K562 (cell line): ENCODE measurements around the gene USP19. TPM values are rescaled to one million over a fixed set of nuclear protein-coding genes. Genes with fewer than 3 reads are reported as not detected.

Experiments
- ATAC-seq: fragments of 200-7000 bp; cut with Tn5 transposase; 3 replicates; pipeline ENCODE4 v1.9.1; 2020; ENCODE audit warnings: moderate library complexity
- BruUV-seq: library from RNA; stranded (reverse); fragments of 400-500 nt; replicated peaks from 2 replicates; lab custom pipeline; 2021; lab: Mats Ljungman, UMichigan
- CTCF ChIA-PET: fragments of 300-600 bp; formaldehyde crosslinking; extraction: SDS; loops from one replicate; lab custom pipeline; 2021; ENCODE audit warnings: low intra/inter-chr PET ratio; lab: Yijun Ruan, JAX
- POLR2A ChIA-PET: fragments of 300-600, 350-650 bp; sonication (Branson Sonifier 250); formaldehyde crosslinking; extraction: SDS; loops from one replicate; lab custom pipeline; 2021; ENCODE audit warnings: antibody characterized with exemption, inconsistent platforms; lab: Yijun Ruan, JAX
- DNase-seq, 4 experiments: peaks; one replicate each; pipeline versions ENCODE4 v3.0.0 to v3.0.0-alpha.2; 2011 to 2018; ENCODE audit warnings: low spot score in 3 of 4, mixed read lengths in 3 of 4; ENCODE audit errors: extremely low read depth in 1 of 4
- FAIRE-seq: peaks from 2 replicates; lab custom pipeline; 2011; peaks lifted over from hg19 to GRCh38; lab: Jason Lieb, UNC
- H2AFZ ChIP-seq: 2 replicates; pipeline ENCODE4 v1.6.0; 2011; ENCODE audit warnings: low read depth, low read length, control low read depth, inconsistent platforms
- H3K27ac ChIP-seq: fragments of 200-600 bp; 3 replicates; pipeline ENCODE4 v1.8.0; 2011; ENCODE audit warnings: low read depth, mild to moderate bottlenecking, control low read depth, inconsistent platforms, low read length, moderate library complexity, mixed read lengths; ENCODE audit errors: extremely low read depth
- H3K27me3 ChIP-seq, 2 experiments: fragments of 300-600 bp in 1 of 2; 2 replicates in 1 of 2; 3 replicates in 1 of 2; pipeline versions ENCODE4 v1.6.0 to v1.8.0; 2011; ENCODE audit warnings: inconsistent platforms in 2 of 2, low read length in 2 of 2, mild to moderate bottlenecking in 1 of 2, mixed read lengths in 1 of 2, moderate library complexity in 1 of 2; ENCODE audit not compliant: control insufficient read depth in 2 of 2, insufficient read depth in 2 of 2
- H3K36me3 ChIP-seq: fragments of 300-600 bp; 3 replicates; pipeline ENCODE4 v1.8.0; 2011; ENCODE audit warnings: mild to moderate bottlenecking, low read length, inconsistent platforms; ENCODE audit not compliant: control insufficient read depth, insufficient read depth
- H3K4me1 ChIP-seq, 2 experiments: fragments of 200-600 bp in 1 of 2; replicated peaks in 1 of 2; 2 replicates in 1 of 2; 3 replicates in 1 of 2; pipeline versions ENCODE4 v1.5.1 to v1.8.0; 2011; ENCODE audit warnings: inconsistent platforms in 2 of 2, low read length in 2 of 2, mild to moderate bottlenecking in 1 of 2, mixed read lengths in 1 of 2, moderate library complexity in 1 of 2; ENCODE audit not compliant: control insufficient read depth in 2 of 2, insufficient read depth in 2 of 2
- H3K4me2 ChIP-seq: 2 replicates; pipeline ENCODE4 v1.6.1; 2011; ENCODE audit warnings: low read length, control low read depth, inconsistent platforms, mixed read lengths; ENCODE audit not compliant: insufficient read depth
- H3K4me3 ChIP-seq: fragments of 200-600 bp; sonication (generic), shearing (Covaris generic); 2 replicates; pipeline ENCODE4 v1.5.1; 2016; ENCODE audit warnings: control low read depth, inconsistent platforms
- H3K79me2 ChIP-seq: fragments of 200-600 bp; 3 replicates; pipeline ENCODE4 v1.8.0; 2011; ENCODE audit warnings: low read length, inconsistent platforms; ENCODE audit not compliant: control insufficient read depth, insufficient read depth
- H3K9ac ChIP-seq, 2 experiments: 2 replicates each; pipeline versions ENCODE4 v1.6.0 to v1.6.1; 2011; ENCODE audit warnings: low read depth in 2 of 2, low read length in 2 of 2, control low read depth in 1 of 2, inconsistent platforms in 1 of 2, mild to moderate bottlenecking in 1 of 2, mixed read lengths in 1 of 2; ENCODE audit not compliant: insufficient read depth in 1 of 2
- H3K9me1 ChIP-seq: one replicate; pipeline ENCODE4 v1.6.0; 2011; ENCODE audit warnings: inconsistent platforms, mild to moderate bottlenecking, low read length, moderate library complexity; ENCODE audit not compliant: control insufficient read depth, insufficient read depth
- H3K9me3 ChIP-seq: replicated peaks from 2 replicates; pipeline ENCODE4 v1.5.1; 2011; ENCODE audit warnings: low read depth, low read length, inconsistent platforms; ENCODE audit not compliant: control insufficient read depth, insufficient read depth
- H4K20me1 ChIP-seq: replicated peaks from 2 replicates; pipeline ENCODE4 v1.6.1; 2011; ENCODE audit warnings: low read length, inconsistent platforms, mixed read lengths; ENCODE audit not compliant: control insufficient read depth, insufficient read depth
- BRD4 ChIP-seq: fragments of 200-600 bp; sonication (generic); IDR thresholded peaks from 2 replicates; pipeline ENCODE4 v1.6.1; 2017; ENCODE audit warnings: inconsistent platforms
- CREB5 ChIP-seq: fragments of 250-450 bp; sonication (Bioruptor Pico); IDR thresholded peaks from 2 replicates; pipeline ENCODE4 v1.5.0; 2020; ENCODE audit warnings: mild to moderate bottlenecking
- CXXC5 ChIP-seq: fragments of 250-450 bp; sonication (Bioruptor Pico); IDR thresholded peaks from 2 replicates; pipeline ENCODE4 v1.8.0; 2022; ENCODE audit warnings: inconsistent platforms, mild to moderate bottlenecking, moderate library complexity
- HMGN3 ChIP-seq: IDR thresholded peaks from 2 replicates; pipeline ENCODE4 v1.6.1; 2011; ENCODE audit warnings: borderline replicate concordance, low read depth, mild to moderate bottlenecking, mixed read lengths, low read length; ENCODE audit not compliant: insufficient read length; ENCODE audit errors: extremely low read depth
- KDM1A ChIP-seq, 2 experiments: fragments of 450-650 bp; IDR thresholded peaks; 2 replicates each; pipeline ENCODE4 v1.6.1; 2016; ENCODE audit warnings: mild to moderate bottlenecking in 2 of 2
- MYBL2 ChIP-seq, 2 experiments: fragments of 450-650 bp in 1 of 2; sonication (generic) in 1 of 2; formaldehyde crosslinking in 1 of 2; IDR thresholded peaks; 2 replicates each; pipeline versions ENCODE4 v1.6.1 to v1.8.1; 2017 to 2022; ENCODE audit warnings: borderline replicate concordance in 1 of 2, inconsistent platforms in 1 of 2, low read depth in 1 of 2, mild to moderate bottlenecking in 1 of 2, missing genetic modification reagents in 1 of 2, moderate library complexity in 1 of 2
- PCBP2 ChIP-seq: fragments of 200-400 bp; formaldehyde crosslinking; IDR thresholded peaks from 2 replicates; pipeline ENCODE4 v1.6.1; 2018; ENCODE audit warnings: low read length, low read depth, mild to moderate bottlenecking, moderate library complexity; ENCODE audit not compliant: poor library complexity, severe bottlenecking
- RCOR1 ChIP-seq, 2 experiments: IDR thresholded peaks; 2 replicates each; pipeline ENCODE4 v1.6.1; 2012; ENCODE audit warnings: low read depth in 2 of 2, low read length in 2 of 2, borderline replicate concordance in 1 of 2, improper control_type of control experiment in 1 of 2
- SMARCA5 ChIP-seq: fragments of 450-650 bp; IDR thresholded peaks from 2 replicates; pipeline ENCODE4 v1.6.1; 2016
- WGBS: fragments of 100-300 bp; shearing (Covaris generic); methylation state at CpG from one replicate; pipeline ENCODE4 v1.1.6; 2016; ENCODE audit warnings: low coverage, mixed read lengths; ENCODE audit not compliant: insufficient coverage; ENCODE audit errors: missing lambda C conversion rate; 5-methylcytosine and 5-hydroxymethylcytosine counted together
- in situ Hi-C: fragments of 300-500 bp; cut with MboI; formaldehyde crosslinking; loops from 4 replicates; pipeline ENCODE4 v1.15.0; 2018; ENCODE audit warnings: inconsistent platforms, mixed read lengths
- intact Hi-C: fragments of 100-400 bp; cut with micrococcal nuclease; formaldehyde crosslinking; loops from 2 replicates; pipeline ENCODE4 v1.14.2; 2022
- polyA plus RNA-seq, 8 experiments: library from polyadenylated mRNA; depleted of rRNA in 4 of 8; stranded (reverse) in 5 of 8; unstranded in 3 of 8; fragments of >200 nt; fragmentation: Nextera tagmentation in 2 of 8; fragmentation: Illumina TruSeq in 1 of 8; extraction: Ambion mirVana in 2 of 8; extraction: Trizol in 1 of 8; gene quantifications; 2 replicates each; pipeline versions ENCODE4 v1.2.1 to v1.2.3, GENCODE V29; 2011 to 2014; ENCODE audit warnings: inconsistent platforms in 1 of 8, missing spikeins in 1 of 8
- total RNA-seq, 7 experiments: library from RNA; depleted of rRNA in 6 of 7; stranded (reverse); fragments of >200 nt in 6 of 7; fragmentation: Illumina TruSeq in 2 of 7; extraction: Trizol in 2 of 7; gene quantifications; 2 replicates each; pipeline versions ENCODE4 v1.2.1 to v1.2.3, GENCODE V29; 2011 to 2021; ENCODE audit warnings: low replicate concordance in 1 of 7

USP19 gene
- total and polyA plus RNA-seq, 9 of the 15 experiments (the other 6 are each of a cell fraction or from before 2014, with no cell fraction given) = 0.24 to 65.9 (median 36.9) TPM

- in situ Hi-C loops = no loop called here
- peaks cover 20% of the 10 kb centered on the region for H3K79me2 ChIP-seq
- ATAC-seq = no peak; the same call in 2 of the 3 replicates
- BruUV-seq = no TSS peak
- H3K27ac ChIP-seq = peak overlapping the region; percentile 97
- no peaks in the 10 kb centered on the region for H3K9me1 ChIP-seq
- 80% methylated on average over 15 of the region's 17 CpGs for WGBS
- H2AFZ ChIP-seq = peak overlapping the region; percentile 69
- TF ChIP-seq HMGN3 (peak; percentile 0), CXXC5 (CRISPR knock-in tag) (no peak)
- TF ChIP-seq, all 486 proteins: peak for 1
- peak overlapping the region; percentile 86 to 95; a peak in 3 of 4 replicates for H3K9ac ChIP-seq
- FAIRE-seq (no peak), DNase-seq (no peak)
- intact Hi-C loops = no loop called here
- ChIA-PET CTCF (interaction anchor here (0.6 kb wide), 1 partner anchor 720 kb away, joined by 4 read pairs; no protein-coding TSS in a partner anchor), POLR2A (interaction anchor here (0.6 to 1.4 kb wide), 13 partner anchors 9 to 638 kb away, joined by 3 to 8 read pairs (median 3); partner anchors contain the start of genes LAMB2, QARS1 and QRICH1)
- no peaks in the 10 kb centered on the region for H3K9me3 ChIP-seq
- peak overlapping the region; percentile 100 for H3K4me2 ChIP-seq
- peak overlapping the region; percentile 87 for H3K4me3 ChIP-seq
- peaks cover 33% of the 10 kb centered on the region for H3K36me3 ChIP-seq
- peaks cover 9 to 43% of the 10 kb centered on the region in 2 experiments; a peak in 4 of 5 replicates for H3K4me1 ChIP-seq
- H3K27me3 ChIP-seq = no peaks in the 10 kb centered on the region
- H4K20me1 ChIP-seq = no peaks in the 10 kb centered on the region
These were observed 611 bp upstream of the USP19 start for GRCh38 chr3:49121132-49121736.

- Histone ChIP-seq H3K4me3 (peak overlapping the region; percentile 87), H3K27me3 (no peaks in the 10 kb centered on the region), H3K4me2 (peak overlapping the region; percentile 100), H4K20me1 (no peaks in the 10 kb centered on the region), H3K4me1 (peaks cover 9 to 41% of the 10 kb centered on the region in 2 experiments; a peak in 4 of 5 replicates), H3K9me3 (no peaks in the 10 kb centered on the region), H3K79me2 (peaks cover 20% of the 10 kb centered on the region), H3K36me3 (peaks cover 45% of the 10 kb centered on the region), H3K9ac (peak overlapping the region; percentile 95 to 98), H3K27ac (peak overlapping the region; percentile 97), H2AFZ (peak overlapping the region; percentile 84), H3K9me1 (no peaks in the 10 kb centered on the region)
- ATAC-seq (peak; percentile 38), DNase-seq (peak in 1 of 4 experiments; percentile 16), FAIRE-seq (peak; percentile 65)
- TF ChIP-seq CREB5 (CRISPR knock-in tag) (no peak), MYBL2 (IDR thresholded peaks at IDR 0.05; ENCODE audit: low read depth) (no peak), MYBL2 (CRISPR knock-in tag; IDR thresholded peaks at IDR 0.05; ENCODE audit: borderline replicate concordance) (no peak), BRD4 (peak; percentile 47; the same call in 1 of the 2 replicates), SMARCA5 (no peak), KDM1A (IDR thresholded peaks at IDR 0.05) (no peak), PCBP2 (no peak), RCOR1 (IDR thresholded peaks at IDR 0.05; ENCODE audit: borderline replicate concordance in 1 of 2, low read depth in 2 of 2, low read length in 2 of 2) (no peak)
- WGBS = 0% methylated on average over 4 of the region's 9 CpGs
- ChIA-PET CTCF (no interaction called here), POLR2A (interaction anchor here (0.6 to 1.4 kb wide), 5 partner anchors 14 to 486 kb away, joined by 3 to 7 read pairs (median 5); partner anchors contain the start of genes QARS1 and QRICH1)
- in situ Hi-C loops (no loop called here), intact Hi-C loops (no loop called here)
- no TSS peak for BruUV-seq
These were observed 556 bp downstream of the USP19 start for GRCh38 chr3:49120096-49120437.
